PC-9 (cell line): ENCODE data around the gene OXCT1. TPM values are rescaled to one million over a fixed set of nuclear protein-coding genes. Genes with fewer than 3 reads are reported as not detected.
"Not testable (repeated sequence)": the region's sequence is repeated elsewhere in the genome, so short reads cannot be mapped to it uniquely, and the experiment has no call there.

Experiments used
- BruUV-seq: library from RNA; stranded (reverse); fragments of 400-500 nt; replicated peaks from 2 replicates; lab custom pipeline; 2021; lab: Mats Ljungman, UMichigan
- CTCF ChIA-PET: fragments of 300-600 bp; sonication (Branson Sonifier 250); formaldehyde crosslinking; loops from one replicate; lab custom pipeline; 2022; ENCODE audit warnings: antibody characterized with exemption; lab: Charles Lee
- POLR2A ChIA-PET: fragments of 300-600 bp; sonication (Branson Sonifier 250); formaldehyde crosslinking; loops from one replicate; lab custom pipeline; 2022; ENCODE audit warnings: antibody characterized with exemption; ENCODE audit not compliant: unreplicated experiment; lab: Charles Lee
- DNase-seq, 2 experiments: peaks; one replicate each; pipeline versions ENCODE4 v3.0.0 to v3.0.0-alpha.2; 2015 to 2022; ENCODE audit warnings: mixed read lengths in 1 of 2
- H2AFZ ChIP-seq: fragments of 200-600 bp; sonication (generic); 2 replicates; pipeline ENCODE4 v1.8.1; 2017; ENCODE audit warnings: antibody characterized with exemption
- H3F3A ChIP-seq: fragments of 200-600 bp; sonication (generic); 2 replicates; pipeline ENCODE4 v1.8.1; 2017; ENCODE audit warnings: antibody characterized with exemption, mild to moderate bottlenecking, low read depth; ENCODE audit not compliant: insufficient read depth
- H3K27ac ChIP-seq: fragments of 200-600 bp; sonication (generic); 2 replicates; pipeline ENCODE4 v1.6.1; 2016; ENCODE audit warnings: mixed run types
- H3K27me3 ChIP-seq: fragments of 200-600 bp; sonication (generic); 2 replicates; pipeline ENCODE4 v1.6.1; 2016; ENCODE audit warnings: low read depth, mixed run types; ENCODE audit not compliant: insufficient read depth
- H3K36me3 ChIP-seq: fragments of 200-600 bp; sonication (generic); 2 replicates; pipeline ENCODE4 v1.6.1; 2016; ENCODE audit warnings: low read depth, mixed run types
- H3K4me1 ChIP-seq: fragments of 200-600 bp; sonication (generic); replicated peaks from 2 replicates; pipeline ENCODE4 v1.6.1; 2016; ENCODE audit warnings: mixed run types; ENCODE audit not compliant: insufficient read depth
- H3K4me2 ChIP-seq: fragments of 200-600 bp; sonication (generic); 2 replicates; pipeline ENCODE4 v1.6.1; 2017; ENCODE audit warnings: mixed run types
- H3K4me3 ChIP-seq: fragments of 200-600 bp; sonication (generic); 2 replicates; pipeline ENCODE4 v1.6.1; 2016; ENCODE audit warnings: mixed run types
- H3K79me2 ChIP-seq: fragments of 200-600 bp; sonication (generic); 2 replicates; pipeline ENCODE4 v1.6.1; 2017; ENCODE audit warnings: low read depth, mixed run types
- H3K9me2 ChIP-seq: fragments of 200-600 bp; sonication (generic); 2 replicates; pipeline ENCODE4 v1.8.1; 2017; ENCODE audit warnings: mild to moderate bottlenecking; ENCODE audit not compliant: insufficient read depth
- H3K9me3 ChIP-seq: fragments of 200-600 bp; sonication (generic); 2 replicates; pipeline ENCODE4 v1.8.1; 2016; ENCODE audit warnings: low read depth; ENCODE audit not compliant: insufficient read depth
- H4K20me1 ChIP-seq: fragments of 200-600 bp; sonication (generic); 2 replicates; pipeline ENCODE4 v1.8.1; 2017; ENCODE audit not compliant: insufficient read depth
- EZH2 ChIP-seq: fragments of 200-600 bp; sonication (generic); IDR thresholded peaks from 2 replicates; pipeline ENCODE4 v1.8.0; 2017; ENCODE audit warnings: antibody characterized with exemption, low read depth
- intact Hi-C: fragments of 100-400 bp; cut with micrococcal nuclease; formaldehyde crosslinking; loops from one replicate; pipeline ENCODE4 v1.10.0; 2022; ENCODE audit not compliant: unreplicated experiment
- total RNA-seq: library from RNA; stranded (reverse); gene quantifications from 2 replicates; pipeline ENCODE4 v1.2.3, GENCODE V29; 2021
- TF ChIP-seq, protein P1 (sequence below): fragments of 200-600 bp; sonication (generic); conservative IDR thresholded peaks from 2 replicates; pipeline ENCODE4 v1.6.1; 2017; ENCODE audit warnings: mixed run types, antibody characterized with exemption, mild to moderate bottlenecking, moderate library complexity

The OXCT1 gene
- total RNA-seq, 1 experiment from 2014 or later = 29.7 TPM

DNA sequence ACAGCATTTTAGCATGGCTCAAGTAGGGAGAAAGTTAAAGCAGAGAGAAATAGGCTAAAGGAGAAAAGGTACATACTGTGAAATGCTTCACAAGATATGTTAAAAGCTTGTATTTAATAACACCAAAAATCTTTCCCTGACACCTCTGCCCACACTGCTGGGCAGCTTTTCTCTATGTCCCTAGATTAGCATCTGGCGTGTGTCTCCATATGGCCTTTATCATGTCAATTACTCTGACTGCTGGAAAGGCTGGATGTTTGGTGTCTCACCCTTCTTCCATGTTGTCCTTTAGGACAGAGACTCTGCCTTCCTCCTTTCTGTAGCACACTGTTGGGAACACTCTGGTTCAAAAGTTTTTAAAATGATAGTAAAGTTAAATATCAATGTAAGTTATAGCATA is 122.5 kb downstream of the OXCT1 start:
- H3K4me2 ChIP-seq = no peak overlapping the region
- no peaks in the 10 kb centered on the region for H4K20me1 ChIP-seq
- no peaks in the 10 kb centered on the region for H3F3A ChIP-seq
- H3K27ac ChIP-seq = no peak overlapping the region
- intact Hi-C loops = no loop called here
- TF ChIP-seq, protein P1, sequence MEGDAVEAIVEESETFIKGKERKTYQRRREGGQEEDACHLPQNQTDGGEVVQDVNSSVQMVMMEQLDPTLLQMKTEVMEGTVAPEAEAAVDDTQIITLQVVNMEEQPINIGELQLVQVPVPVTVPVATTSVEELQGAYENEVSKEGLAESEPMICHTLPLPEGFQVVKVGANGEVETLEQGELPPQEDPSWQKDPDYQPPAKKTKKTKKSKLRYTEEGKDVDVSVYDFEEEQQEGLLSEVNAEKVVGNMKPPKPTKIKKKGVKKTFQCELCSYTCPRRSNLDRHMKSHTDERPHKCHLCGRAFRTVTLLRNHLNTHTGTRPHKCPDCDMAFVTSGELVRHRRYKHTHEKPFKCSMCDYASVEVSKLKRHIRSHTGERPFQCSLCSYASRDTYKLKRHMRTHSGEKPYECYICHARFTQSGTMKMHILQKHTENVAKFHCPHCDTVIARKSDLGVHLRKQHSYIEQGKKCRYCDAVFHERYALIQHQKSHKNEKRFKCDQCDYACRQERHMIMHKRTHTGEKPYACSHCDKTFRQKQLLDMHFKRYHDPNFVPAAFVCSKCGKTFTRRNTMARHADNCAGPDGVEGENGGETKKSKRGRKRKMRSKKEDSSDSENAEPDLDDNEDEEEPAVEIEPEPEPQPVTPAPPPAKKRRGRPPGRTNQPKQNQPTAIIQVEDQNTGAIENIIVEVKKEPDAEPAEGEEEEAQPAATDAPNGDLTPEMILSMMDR = no peak
- no peak for TF ChIP-seq EZH2
- BruUV-seq = no TSS peak
- no peaks in the 10 kb centered on the region for H3K27me3 ChIP-seq
- no peaks in the 10 kb centered on the region for H3K4me1 ChIP-seq
- H3K9me2 ChIP-seq = no peaks in the 10 kb centered on the region; the same call in 1 of the 2 replicates
- H2AFZ ChIP-seq = no peak overlapping the region
- no peaks in the 10 kb centered on the region for H3K9me3 ChIP-seq
- no peaks in the 10 kb centered on the region for H3K79me2 ChIP-seq
- no peak for DNase-seq
- no peaks in the 10 kb centered on the region for H3K36me3 ChIP-seq
- ChIA-PET POLR2A (no interaction called here), CTCF (no interaction called here)
- no peak overlapping the region for H3K4me3 ChIP-seq

DNA sequence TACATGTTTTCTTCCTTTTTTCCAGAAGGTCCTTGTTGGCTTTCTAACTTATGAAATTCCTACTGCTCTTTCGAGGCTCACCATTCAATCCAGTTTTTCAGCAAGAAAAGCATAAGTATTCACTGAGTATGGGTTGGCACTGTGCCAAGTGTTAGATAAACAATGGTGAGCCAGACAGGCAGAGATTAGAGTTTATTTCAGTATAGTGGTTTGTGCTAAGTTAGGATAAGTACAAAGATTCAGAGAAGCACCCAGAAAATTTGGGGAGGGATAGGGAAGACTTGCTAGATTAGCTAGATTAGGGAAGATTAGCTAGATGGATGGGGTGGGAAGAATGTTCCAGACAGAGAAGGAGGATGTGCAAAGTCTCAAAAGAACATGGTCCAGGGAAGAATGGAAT is 122.9 kb downstream of the OXCT1 start:
- DNase-seq = no peak

DNA sequence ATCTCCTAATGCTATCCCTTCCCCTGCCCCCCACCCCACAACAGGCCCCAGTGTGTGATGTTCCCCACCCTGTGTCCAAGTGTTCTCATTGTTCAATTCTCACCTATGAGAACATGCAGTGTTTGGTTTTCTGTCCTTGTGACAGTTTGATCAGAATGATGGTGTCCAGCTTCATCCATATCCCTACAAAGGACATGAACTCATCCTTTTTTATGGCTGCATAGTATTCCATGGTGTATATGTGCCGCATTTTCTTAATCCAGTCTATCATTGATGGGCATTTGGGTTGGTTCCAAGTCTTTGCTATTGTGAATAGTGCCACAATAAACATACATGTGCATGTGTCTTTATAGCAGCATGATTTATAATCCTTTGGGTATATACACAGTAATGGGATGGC is 127.6 kb downstream of the OXCT1 start:
- H3K27ac ChIP-seq, H3K9me3 ChIP-seq, H3K4me2 ChIP-seq, intact Hi-C loops, H3K4me1 ChIP-seq, BruUV-seq, H3K9me2 ChIP-seq, H3K27me3 ChIP-seq, H3F3A ChIP-seq, H3K36me3 ChIP-seq, DNase-seq, H2AFZ ChIP-seq, H3K79me2 ChIP-seq, H4K20me1 ChIP-seq, H3K4me3 ChIP-seq, CTCF ChIA-PET, POLR2A ChIA-PET: not testable (repeated sequence)

More for the DNA sequence above, 122.9 kb downstream of the OXCT1 start:
- ChIA-PET POLR2A (no interaction called here), CTCF (no interaction called here)
- no peaks in the 10 kb centered on the region for H3K36me3 ChIP-seq
- BruUV-seq = no TSS peak
- no peaks in the 10 kb centered on the region for H4K20me1 ChIP-seq
- H3K4me3 ChIP-seq = no peak overlapping the region
- no peak for TF ChIP-seq EZH2
- TF ChIP-seq, protein P1 = no peak
- H3K4me2 ChIP-seq = no peak overlapping the region
- no peaks in the 10 kb centered on the region for H3K79me2 ChIP-seq
- H3F3A ChIP-seq = no peaks in the 10 kb centered on the region
- no peak overlapping the region for H2AFZ ChIP-seq
- intact Hi-C loops = no loop called here
- no peaks in the 10 kb centered on the region for H3K9me3 ChIP-seq
- H3K27me3 ChIP-seq = no peaks in the 10 kb centered on the region
- no peak overlapping the region for H3K27ac ChIP-seq
- no peaks in the 10 kb centered on the region; the same call in 1 of the 2 replicates for H3K9me2 ChIP-seq
- H3K4me1 ChIP-seq = no peaks in the 10 kb centered on the region

DNA sequence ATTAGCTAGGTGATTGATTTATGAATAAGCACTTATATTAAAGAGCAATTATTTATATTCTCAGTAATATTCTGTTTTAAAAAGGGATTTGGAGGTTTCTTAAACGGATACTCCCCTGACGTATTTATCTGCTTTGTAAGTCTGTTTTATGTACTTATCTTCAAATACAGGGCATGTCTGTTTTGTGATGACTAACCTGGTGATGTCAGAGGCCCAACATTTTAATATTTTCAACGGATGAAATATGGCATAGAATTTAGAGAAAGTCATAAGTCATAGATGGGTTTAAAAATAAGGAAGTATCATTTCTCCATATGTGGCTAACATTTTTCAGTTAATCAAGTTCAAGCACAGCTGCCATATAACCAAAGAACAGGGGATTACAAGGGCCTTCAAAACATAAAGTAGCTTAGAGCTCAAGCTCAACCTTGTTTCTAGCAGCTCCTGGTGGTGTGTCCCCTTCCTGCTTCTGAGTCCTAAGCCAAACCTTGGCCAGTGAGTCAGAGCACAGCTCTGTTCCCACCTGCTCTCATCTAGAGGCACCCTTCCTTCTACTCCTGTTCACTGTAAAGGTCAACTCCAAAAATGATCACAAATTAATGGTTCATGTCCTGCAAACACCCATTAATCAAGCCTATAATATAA is 131.4 kb downstream of the OXCT1 start:
- H3K4me3 ChIP-seq = no peak overlapping the region
- H3F3A ChIP-seq = no peaks in the 10 kb centered on the region
- no peak overlapping the region for H3K4me2 ChIP-seq
- TF ChIP-seq EZH2 = no peak
- no peaks in the 10 kb centered on the region for H3K4me1 ChIP-seq
- no peaks in the 10 kb centered on the region for H3K36me3 ChIP-seq
- BruUV-seq = no TSS peak
- ChIA-PET CTCF (no interaction called here), POLR2A (no interaction called here)
- no peaks in the 10 kb centered on the region; the same call in 1 of the 2 replicates for H3K9me2 ChIP-seq
- H4K20me1 ChIP-seq = no peaks in the 10 kb centered on the region
- H3K27ac ChIP-seq = no peak overlapping the region
- intact Hi-C loops = no loop called here
- no peak for DNase-seq
- H3K79me2 ChIP-seq = no peaks in the 10 kb centered on the region
- no peaks in the 10 kb centered on the region for H3K27me3 ChIP-seq
- H2AFZ ChIP-seq = no peak overlapping the region
- no peaks in the 10 kb centered on the region for H3K9me3 ChIP-seq
